Measurements from ENCODE around the gene FARP1.
"Not testable (repeated sequence)": the region's sequence is repeated elsewhere in the genome, so short reads cannot be mapped to it uniquely, and the experiment has no call there.

The FARP1 gene

GRCh38 chr13:98230762-98231161, 87.9 kb downstream of the FARP1 start:
- DNase-seq (ENCODE audit: low spot score) = not testable (repeated sequence)

DNA sequence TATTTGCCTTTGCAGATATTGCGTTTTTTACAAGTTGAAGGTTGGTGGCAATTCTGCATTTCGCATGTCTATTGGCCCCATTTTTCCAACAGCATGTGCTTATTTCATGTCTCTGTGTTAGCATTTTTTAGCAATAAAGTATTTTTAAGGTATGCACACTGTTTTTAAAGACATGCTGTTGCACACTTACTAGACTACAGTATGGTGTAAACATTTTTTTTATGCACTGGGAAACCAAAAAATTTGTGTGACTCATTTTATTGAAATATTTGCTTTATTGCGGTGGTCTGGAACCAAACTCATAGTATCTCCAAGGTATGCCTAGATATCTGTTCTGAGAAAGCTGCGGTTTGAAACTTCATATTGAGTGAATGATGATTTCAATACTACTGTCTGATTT, 89.6 kb downstream of the FARP1 start:
- DNase-seq (ENCODE audit: low spot score) = no peak

GRCh38 chr13:98233127-98233526, 90.2 kb downstream of the FARP1 start:
- DNase-seq (ENCODE audit: low spot score) = no peak

DNA sequence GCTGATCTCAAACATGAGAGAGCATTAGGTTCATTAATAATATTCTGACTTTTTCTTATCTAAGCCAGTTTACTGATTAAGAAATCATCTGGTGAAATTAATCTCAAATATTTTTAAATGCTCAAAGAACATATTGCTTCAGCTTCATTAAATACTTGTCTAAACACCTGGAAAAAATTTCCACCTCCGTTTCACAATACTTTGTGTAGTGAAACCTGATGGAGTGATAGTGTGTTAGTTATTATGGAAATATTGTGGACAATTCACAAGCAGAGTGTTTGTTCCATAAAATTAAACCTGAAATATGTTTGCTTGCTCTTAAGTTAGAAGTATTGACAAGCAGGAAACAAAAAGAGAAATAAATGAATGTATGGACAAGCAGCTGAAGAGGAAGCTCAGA, 91.5 kb downstream of the FARP1 start:
- no peak for DNase-seq (ENCODE audit: low spot score)

- DNase-seq (ENCODE audit: low spot score) = no peak
Measured at GRCh38 chr13:98236197-98236596, 93.3 kb downstream of the FARP1 start.

DNA sequence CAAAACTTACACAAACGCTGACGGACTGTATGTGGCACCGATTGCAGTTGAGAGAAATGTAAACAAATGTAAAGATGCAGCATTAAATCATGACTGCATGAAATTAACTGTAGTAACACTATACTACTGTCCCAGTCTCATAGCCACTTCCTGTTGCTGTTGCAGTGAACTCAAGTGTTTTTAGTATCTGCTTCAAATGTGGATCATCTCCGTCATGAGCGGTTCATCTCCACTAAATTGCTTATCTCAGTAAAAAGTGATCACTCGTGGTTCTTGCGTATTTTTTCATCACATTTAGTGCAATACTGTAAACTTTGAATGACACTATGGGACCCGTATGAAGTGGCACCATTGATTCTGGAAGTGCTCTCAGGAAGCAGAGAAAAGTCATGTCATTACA, 94.4 kb downstream of the FARP1 start:
- no peak for DNase-seq (ENCODE audit: low spot score)

- no peak for DNase-seq (ENCODE audit: low spot score)
Measured at GRCh38 chr13:98239162-98240076, 96.5 kb downstream of the FARP1 start.

GRCh38 chr13:98240135-98240534, 97.2 kb downstream of the FARP1 start:
- no peak for DNase-seq (ENCODE audit: low spot score)

GRCh38 chr13:98240974-98241373, 98.1 kb downstream of the FARP1 start:
- no peak for DNase-seq (ENCODE audit: low spot score)

GRCh38 chr13:98241976-98242375, 99.1 kb downstream of the FARP1 start:
- no peak for DNase-seq (ENCODE audit: low spot score)

GRCh38 chr13:98242403-98242802, 99.5 kb downstream of the FARP1 start:
- DNase-seq (ENCODE audit: low spot score) = no peak

DNA sequence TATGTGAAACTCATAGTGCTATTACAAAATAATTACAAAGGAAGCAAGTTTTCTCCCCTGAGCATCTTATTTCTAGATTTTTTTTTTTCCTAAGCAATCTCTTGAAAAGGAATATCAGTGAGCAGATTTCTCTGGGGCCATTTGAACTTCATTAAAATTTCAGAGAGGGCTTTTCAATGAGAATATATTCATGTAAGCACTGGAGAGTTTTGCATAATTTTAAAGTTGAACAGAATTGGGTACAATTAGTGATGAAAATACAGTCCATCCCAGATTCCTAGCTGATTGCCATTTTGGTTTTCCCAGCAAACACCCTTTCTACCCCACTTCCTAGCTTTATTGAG, 101.0 kb downstream of the FARP1 start:
- DNase-seq (ENCODE audit: low spot score) = no peak

GRCh38 chr13:98246538-98247172, 103.8 kb downstream of the FARP1 start:
- DNase-seq (ENCODE audit: low spot score) = no peak

GRCh38 chr13:98251708-98252107, 108.8 kb downstream of the FARP1 start:
- DNase-seq (ENCODE audit: low spot score) = no peak

DNA sequence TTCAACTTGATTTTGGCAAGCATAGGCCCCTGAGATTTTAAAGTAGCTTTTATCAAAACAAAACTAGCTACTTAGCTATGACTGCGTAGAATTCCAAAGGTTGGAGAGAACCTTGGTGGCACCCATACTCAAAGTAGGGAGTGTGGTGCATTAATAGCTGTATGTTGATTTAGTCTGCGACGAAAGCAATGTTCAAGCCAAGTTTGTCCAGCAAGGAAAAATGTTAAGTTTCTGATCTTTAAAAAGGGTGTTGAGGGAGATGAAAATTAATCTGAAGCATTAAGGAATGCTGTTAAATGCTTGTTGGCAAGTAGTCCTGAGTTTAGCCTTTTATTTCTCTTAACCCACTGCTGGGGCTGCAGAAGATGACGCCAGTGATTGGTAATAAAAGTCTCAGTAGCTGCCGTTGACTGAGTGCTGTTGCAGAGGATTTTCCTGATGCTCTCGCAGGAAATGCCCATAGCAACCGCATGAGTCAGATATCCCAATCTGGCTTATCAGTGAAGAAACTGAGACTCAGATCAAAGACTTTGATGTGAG, 110.1 kb downstream of the FARP1 start:
- no peak for DNase-seq (ENCODE audit: low spot score)

GRCh38 chr13:98253526-98253925, 110.6 kb downstream of the FARP1 start:
- no peak for DNase-seq (ENCODE audit: low spot score)

DNA sequence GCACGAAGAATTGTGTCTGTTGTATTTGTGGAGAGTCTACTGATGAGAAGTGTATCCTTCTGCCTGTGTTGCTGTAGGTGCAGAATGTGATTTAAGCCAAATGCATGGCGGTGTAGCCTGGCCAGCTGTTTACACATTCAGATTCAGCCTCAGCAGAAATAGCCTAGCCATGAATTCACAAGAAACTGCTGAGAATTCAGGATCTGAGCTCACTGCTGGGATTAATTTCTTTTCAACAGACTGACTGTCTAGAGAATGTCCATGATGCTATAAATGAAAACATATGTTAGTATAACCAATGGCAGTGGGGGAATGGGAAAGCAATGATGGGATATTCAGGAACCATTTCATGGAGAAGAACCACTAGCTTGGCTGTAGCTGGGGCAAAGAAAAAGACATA, 111.6 kb downstream of the FARP1 start:
- no peak for DNase-seq (ENCODE audit: low spot score)

GRCh38 chr13:98258226-98258625, 115.3 kb downstream of the FARP1 start:
- no peak for DNase-seq (ENCODE audit: low spot score)

DNA sequence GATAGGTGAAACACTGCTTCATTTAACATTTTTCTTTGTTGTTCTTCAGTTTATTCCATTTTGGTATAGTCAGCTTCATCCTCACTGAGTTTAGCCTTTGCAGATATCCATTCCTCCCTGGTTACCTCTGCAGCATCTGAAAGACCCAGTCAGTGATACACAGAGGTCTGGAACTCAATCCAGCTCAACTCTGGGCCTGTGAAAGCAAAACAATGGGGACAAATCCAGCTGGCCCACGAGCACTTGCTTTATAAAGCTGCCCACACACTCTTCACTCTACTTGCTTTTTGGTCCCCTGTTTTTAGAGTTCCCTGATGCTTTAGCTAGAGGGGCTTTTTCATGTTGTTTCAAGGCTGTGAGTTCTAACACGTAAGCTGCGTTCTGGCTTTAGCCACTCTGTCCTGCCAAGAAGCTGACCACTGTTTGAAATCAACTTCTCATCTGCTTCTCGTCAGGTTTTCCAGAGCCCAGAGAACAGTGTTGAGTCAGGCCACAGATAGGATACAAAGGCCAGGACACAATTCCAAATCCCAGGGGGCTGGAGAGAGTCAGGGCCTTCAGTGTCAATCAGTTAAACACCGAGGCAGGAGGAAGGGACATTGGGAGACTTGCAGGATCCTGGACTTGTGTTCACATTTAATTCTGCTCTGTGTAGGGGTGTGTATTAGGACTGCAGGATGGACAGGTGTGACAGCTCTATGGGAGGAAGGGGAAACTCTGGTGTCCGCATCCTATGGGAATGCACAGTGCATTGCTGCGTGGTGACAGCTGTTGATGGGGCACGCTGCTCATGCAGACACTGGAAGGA, 117.7 kb downstream of the FARP1 start:
- DNase-seq (ENCODE audit: low spot score) = no peak

DNA sequence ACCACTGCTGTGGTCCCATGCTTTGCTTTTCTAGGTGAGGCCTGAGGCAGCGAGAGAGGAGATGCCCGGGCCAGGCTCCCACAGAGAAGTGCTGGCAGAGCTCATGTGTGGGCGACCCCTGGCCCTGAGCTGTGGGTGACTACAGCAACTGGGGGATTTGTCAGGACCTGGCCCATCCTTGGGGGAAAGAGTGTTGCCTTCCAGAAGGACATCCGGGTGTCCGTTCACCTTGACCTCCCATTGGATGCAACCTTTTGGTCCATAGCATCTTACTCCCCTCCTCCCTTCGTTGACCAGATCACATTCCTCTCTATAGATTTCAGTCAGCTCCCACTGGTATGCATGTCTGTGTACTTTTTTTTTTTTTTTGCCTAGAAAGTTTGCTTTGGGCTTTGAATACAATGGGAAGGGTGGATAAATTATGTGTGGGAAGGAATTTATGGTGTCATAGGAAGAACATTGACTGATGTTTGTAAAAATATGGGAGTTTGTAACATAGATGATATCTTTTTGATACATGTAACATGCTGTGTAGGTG, 118.3 kb downstream of the FARP1 start:
- DNase-seq (ENCODE audit: low spot score) = no peak

- DNase-seq (ENCODE audit: low spot score) = no peak
Measured at GRCh38 chr13:98262292-98262691, 119.4 kb downstream of the FARP1 start.

- no peak for DNase-seq (ENCODE audit: low spot score)
Measured at GRCh38 chr13:98263841-98264240, 120.9 kb downstream of the FARP1 start.

Measured in pons (tissue), 1 donor.